Nephron (organoid): ENCODE results near the gene TNNI3K.

Source experiments
- H3K27ac Mint-ChIP-seq, 3 experiments: 2 replicates each; pipeline ENCODE4 v1.8.0; 2020; ENCODE audit warnings: mixed read lengths in 3 of 3, mild to moderate bottlenecking in 2 of 3, moderate library complexity in 1 of 3
- H3K27me3 Mint-ChIP-seq: 2 replicates; pipeline ENCODE4 v1.8.0; 2021; ENCODE audit warnings: low read depth, mild to moderate bottlenecking, moderate library complexity, mixed read lengths
- H3K36me3 Mint-ChIP-seq: 2 replicates; pipeline ENCODE4 v1.8.0; 2020; ENCODE audit warnings: low read depth, mixed read lengths
- H3K4me1 Mint-ChIP-seq: 2 replicates; pipeline ENCODE4 v1.8.0; 2020; ENCODE audit warnings: mixed read lengths
- H3K4me3 Mint-ChIP-seq, 3 experiments: 2 replicates each; pipeline ENCODE4 v1.8.0; 2020; ENCODE audit warnings: mild to moderate bottlenecking in 3 of 3, mixed read lengths in 3 of 3, moderate library complexity in 2 of 3
- H3K9me3 Mint-ChIP-seq: 2 replicates; pipeline ENCODE4 v1.8.0; 2020; ENCODE audit warnings: mixed read lengths
- TF ChIP-seq, protein P1 (sequence below), 3 experiments: fragments of 200-600 bp; sonication (generic); IDR thresholded peaks; one replicate each; pipeline ENCODE4 v1.5.0; 2021; ENCODE audit warnings: antibody characterized with exemption in 3 of 3; ENCODE audit not compliant: unreplicated experiment in 3 of 3

The TNNI3K gene

DNA sequence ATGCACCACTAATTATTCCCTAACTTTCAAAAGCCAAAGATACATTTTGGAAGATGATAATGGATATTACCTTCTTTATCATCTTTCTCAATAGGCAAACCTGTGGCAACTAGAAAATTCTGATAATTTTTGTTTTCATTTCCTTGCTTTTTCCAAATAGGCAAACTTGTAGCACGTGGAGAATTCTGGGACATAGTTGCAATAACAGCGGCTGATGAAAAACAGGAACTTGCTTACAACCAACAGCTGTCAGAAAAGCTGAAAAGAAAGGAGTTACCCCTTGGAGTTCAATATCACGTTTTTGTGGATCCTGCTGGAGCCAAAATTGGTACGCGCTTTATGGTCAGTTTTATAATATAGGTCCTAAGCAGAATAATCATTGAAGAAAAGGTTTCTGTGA is 35.7 kb upstream of the TNNI3K start:
- H3K27me3 Mint-ChIP-seq = no peaks in the 10 kb centered on the region
- no peaks in the 10 kb centered on the region for H3K9me3 Mint-ChIP-seq
- H3K4me1 Mint-ChIP-seq = peaks cover 10% of the 10 kb centered on the region
- peak overlapping the region; percentile 88 to 93 (median 89) for H3K4me3 Mint-ChIP-seq
- H3K27ac Mint-ChIP-seq = peak overlapping the region in 2 of 3 experiments; percentile 51 to 94
- peaks cover 10% of the 10 kb centered on the region for H3K36me3 Mint-ChIP-seq
- TF ChIP-seq, protein P1, sequence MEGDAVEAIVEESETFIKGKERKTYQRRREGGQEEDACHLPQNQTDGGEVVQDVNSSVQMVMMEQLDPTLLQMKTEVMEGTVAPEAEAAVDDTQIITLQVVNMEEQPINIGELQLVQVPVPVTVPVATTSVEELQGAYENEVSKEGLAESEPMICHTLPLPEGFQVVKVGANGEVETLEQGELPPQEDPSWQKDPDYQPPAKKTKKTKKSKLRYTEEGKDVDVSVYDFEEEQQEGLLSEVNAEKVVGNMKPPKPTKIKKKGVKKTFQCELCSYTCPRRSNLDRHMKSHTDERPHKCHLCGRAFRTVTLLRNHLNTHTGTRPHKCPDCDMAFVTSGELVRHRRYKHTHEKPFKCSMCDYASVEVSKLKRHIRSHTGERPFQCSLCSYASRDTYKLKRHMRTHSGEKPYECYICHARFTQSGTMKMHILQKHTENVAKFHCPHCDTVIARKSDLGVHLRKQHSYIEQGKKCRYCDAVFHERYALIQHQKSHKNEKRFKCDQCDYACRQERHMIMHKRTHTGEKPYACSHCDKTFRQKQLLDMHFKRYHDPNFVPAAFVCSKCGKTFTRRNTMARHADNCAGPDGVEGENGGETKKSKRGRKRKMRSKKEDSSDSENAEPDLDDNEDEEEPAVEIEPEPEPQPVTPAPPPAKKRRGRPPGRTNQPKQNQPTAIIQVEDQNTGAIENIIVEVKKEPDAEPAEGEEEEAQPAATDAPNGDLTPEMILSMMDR (IDR thresholded peaks at IDR 0.05; ENCODE audit: unreplicated experiment in 3 of 3) = no peak

DNA sequence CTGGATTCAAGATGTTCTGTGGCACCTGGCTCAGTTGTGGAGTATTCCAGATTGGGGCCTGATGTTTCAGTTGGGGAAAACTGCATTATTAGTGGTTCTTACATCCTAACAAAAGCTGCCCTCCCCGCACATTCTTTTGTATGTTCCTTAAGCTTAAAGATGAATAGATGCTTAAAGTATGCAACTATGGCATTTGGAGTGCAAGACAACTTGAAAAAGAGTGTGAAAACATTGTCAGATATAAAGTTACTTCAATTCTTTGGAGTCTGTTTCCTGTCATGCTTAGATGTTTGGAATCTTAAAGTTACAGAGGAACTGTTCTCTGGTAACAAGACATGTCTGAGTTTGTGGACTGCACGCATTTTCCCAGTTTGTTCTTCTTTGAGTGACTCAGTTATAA is 29.9 kb upstream of the TNNI3K start:
- Mint-ChIP-seq H3K4me1 (no peaks in the 10 kb centered on the region), H3K27me3 (no peaks in the 10 kb centered on the region), H3K27ac (no peak overlapping the region), H3K4me3 (no peak overlapping the region), H3K36me3 (peaks cover 8% of the 10 kb centered on the region), H3K9me3 (no peaks in the 10 kb centered on the region)
- TF ChIP-seq, protein P1 (IDR thresholded peaks at IDR 0.05; ENCODE audit: unreplicated experiment in 3 of 3) = no peak

DNA sequence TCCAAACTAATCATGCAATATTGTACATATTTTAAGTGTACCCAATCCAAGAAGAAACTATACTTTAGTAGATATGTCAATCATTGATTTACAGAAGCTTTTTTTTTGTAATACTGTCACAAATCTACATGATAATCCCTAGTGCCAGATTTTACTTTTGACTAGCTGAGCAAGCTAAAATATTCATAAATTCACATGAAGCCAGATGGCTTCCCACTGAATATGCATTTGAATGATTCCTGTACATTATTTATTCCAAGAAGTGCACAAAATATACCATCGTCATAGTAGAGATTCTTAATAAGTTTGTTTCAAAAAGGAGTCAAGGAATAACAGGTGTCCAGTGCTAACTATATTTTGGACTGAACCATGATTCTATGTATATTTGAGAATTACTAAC is 20.0 kb upstream of the TNNI3K start:
- Mint-ChIP-seq H3K4me1 (no peaks in the 10 kb centered on the region), H3K27ac (no peak overlapping the region), H3K36me3 (no peaks in the 10 kb centered on the region), H3K4me3 (no peak overlapping the region), H3K9me3 (peaks cover 8% of the 10 kb centered on the region), H3K27me3 (no peaks in the 10 kb centered on the region)
- TF ChIP-seq, protein P1 (IDR thresholded peaks at IDR 0.05; ENCODE audit: unreplicated experiment in 3 of 3) = no peak

DNA sequence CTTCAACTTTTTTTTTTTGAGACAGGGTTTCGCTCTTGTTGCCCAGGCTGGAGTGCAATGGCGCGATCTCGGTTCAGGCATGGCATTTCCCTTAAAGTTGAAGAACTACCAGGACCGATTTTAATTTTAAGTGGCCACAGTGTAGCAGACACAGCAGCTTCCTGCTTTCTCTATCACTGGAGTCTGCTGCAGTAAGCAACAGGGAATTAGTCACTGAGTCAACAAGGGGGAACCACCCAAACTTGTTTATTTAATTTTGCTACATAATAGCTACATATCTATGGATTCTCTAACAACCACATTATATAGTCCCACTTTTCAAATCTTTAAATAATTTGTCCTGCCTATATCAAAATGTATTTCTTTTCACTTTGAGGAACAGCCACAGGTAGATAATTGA is 12.5 kb upstream of the TNNI3K start:
- Mint-ChIP-seq H3K4me1 (no peaks in the 10 kb centered on the region), H3K27ac (no peak overlapping the region), H3K9me3 (peaks cover 18% of the 10 kb centered on the region), H3K27me3 (no peaks in the 10 kb centered on the region), H3K4me3 (no peak overlapping the region), H3K36me3 (no peaks in the 10 kb centered on the region)
- TF ChIP-seq, protein P1 (IDR thresholded peaks at IDR 0.05; ENCODE audit: unreplicated experiment in 3 of 3) = no peak

DNA sequence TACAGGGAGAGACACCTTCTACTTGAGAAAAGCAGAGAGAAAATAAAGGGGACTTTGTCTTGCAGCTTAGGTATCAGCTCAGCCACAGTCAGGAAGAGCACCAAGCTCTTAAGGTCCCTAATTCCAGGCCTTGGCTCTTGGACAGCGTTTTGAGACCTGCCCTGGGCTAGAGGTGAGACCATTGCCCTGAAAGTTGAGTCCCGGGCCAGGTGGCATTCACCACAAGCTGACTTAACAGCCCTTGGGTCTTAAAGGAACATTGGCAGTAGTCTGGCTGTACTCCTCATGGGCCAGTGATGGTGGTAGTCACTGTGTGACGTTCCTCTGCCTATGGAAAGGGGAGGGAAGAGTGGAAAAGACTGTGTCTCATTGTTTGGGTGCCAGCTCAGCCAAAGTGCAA is 11.7 kb upstream of the TNNI3K start:
- H3K4me3 Mint-ChIP-seq = no peak overlapping the region
- no peaks in the 10 kb centered on the region for H3K27me3 Mint-ChIP-seq
- no peaks in the 10 kb centered on the region for H3K4me1 Mint-ChIP-seq
- no peak overlapping the region for H3K27ac Mint-ChIP-seq
- peaks cover 18% of the 10 kb centered on the region for H3K9me3 Mint-ChIP-seq
- TF ChIP-seq, protein P1 (IDR thresholded peaks at IDR 0.05; ENCODE audit: unreplicated experiment in 3 of 3) = no peak
- H3K36me3 Mint-ChIP-seq = no peaks in the 10 kb centered on the region

DNA sequence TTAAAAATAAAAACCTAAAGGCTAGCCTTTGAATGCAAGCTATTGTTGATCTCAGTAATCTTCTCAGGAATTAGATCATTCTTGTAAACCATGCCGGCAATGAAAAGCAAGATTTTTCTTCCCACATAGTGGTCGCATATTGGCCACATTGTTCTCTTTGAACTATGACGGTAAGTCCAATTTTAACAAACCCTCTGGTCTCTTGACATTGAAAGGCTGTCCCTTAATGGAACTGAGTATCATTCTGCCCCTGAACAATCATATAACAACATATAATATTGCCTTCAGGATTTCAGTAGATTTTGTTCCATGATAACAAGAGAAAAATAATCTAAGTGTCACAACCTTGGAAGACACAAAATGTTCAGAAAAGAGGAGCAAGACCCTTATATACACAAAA is 1.3 kb downstream of the TNNI3K start:
- H3K9me3 Mint-ChIP-seq = no peaks in the 10 kb centered on the region
- no peak overlapping the region for H3K4me3 Mint-ChIP-seq
- no peaks in the 10 kb centered on the region for H3K36me3 Mint-ChIP-seq
- H3K4me1 Mint-ChIP-seq = no peaks in the 10 kb centered on the region
- H3K27me3 Mint-ChIP-seq = no peaks in the 10 kb centered on the region
- no peak overlapping the region for H3K27ac Mint-ChIP-seq
- TF ChIP-seq, protein P1 (IDR thresholded peaks at IDR 0.05; ENCODE audit: unreplicated experiment in 3 of 3) = no peak
